ENCODE results near the gene IFNL4. TPM values are rescaled to one million over a fixed set of nuclear protein-coding genes. Genes with fewer than 3 reads are reported as not detected.

Gene IFNL4
- total RNA-seq, 1 donor from 2014 or later = not detected

DNA sequence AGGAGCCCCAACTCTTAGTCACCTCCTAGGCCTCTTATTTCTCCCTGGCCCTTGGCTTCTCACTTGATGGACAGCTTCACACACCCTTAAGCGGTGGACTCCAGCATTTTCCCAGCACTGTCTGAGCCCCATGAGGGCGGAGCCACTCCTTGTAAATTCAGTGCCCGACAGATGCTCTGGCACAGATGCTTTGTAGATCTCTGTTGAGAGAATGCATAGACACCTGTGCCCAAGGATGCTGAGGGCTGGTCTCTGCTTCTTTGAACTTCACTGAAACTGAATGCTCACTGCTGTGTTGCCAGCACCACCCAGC lies 47.9 kb downstream of the IFNL4 start:
- intact Hi-C loops (cut with micrococcal nuclease) = no loop called here
- ATAC-seq (no peak), DNase-seq (no peak)

DNA sequence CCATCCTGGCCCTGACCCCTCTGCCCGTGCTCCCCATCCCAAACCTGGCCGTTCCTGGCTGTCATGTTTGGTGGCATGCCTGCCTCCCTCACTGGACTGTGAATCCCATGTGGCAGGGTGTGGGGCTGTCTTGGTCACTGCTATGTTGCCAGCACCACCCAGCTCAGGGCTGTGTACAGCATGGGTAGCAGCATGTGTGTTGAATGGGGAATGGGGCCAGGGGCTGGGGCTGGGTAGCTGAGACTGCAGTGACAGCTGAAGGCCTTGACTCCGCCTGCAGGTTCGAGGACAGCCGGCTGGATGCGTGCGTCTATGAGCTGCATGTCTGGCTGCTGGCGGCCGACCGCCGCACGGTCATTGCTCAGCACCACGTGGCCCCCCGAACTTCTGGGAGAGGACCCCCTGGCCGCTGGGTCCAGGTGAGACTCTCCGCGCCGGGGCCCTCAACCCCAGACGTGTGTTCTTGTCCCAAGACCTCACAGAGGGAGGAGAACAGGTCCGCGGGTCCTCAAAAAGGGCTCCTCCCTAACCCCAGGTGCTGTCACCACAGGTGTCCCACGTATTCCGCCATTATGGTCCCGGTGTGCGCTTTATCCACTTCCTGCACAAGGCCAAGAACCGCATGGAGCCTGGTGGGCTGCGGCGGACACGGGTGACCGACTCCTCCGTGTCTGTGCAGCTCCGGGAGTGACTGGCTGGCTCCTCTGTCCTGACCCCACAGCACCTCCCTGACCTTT lies 48.4 kb downstream of the IFNL4 start:
- ATAC-seq (no peak), DNase-seq (no peak)
- intact Hi-C loops (cut with micrococcal nuclease) = no loop called here

- no peak for DNase-seq
- ATAC-seq = peak; percentile 57
- intact Hi-C loops (cut with micrococcal nuclease) = no loop called here
Observed at GRCh38 chr19:39199025-39199424, 49.6 kb downstream of the IFNL4 start.

DNA sequence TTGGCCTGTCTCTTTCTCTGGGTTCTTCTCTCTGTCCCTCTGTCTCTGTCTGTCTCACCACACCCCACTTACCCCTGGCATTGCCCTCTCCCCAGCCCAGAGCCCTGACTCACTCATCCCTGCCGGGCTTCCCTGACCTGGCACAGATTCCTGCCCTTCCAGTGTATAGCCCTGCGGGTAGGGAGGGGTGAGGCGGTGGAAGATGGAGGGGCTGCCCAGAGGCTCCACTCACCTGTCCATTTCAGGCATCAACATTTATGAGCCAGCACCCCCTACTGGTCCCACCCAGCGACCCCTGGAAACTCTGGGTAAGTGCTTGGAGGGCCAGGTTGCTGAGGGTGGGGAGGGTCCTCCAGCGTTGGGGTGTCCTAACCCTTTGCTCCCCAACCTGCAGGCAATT lies 50.8 kb downstream of the IFNL4 start:
- ATAC-seq = no peak
- intact Hi-C loops (cut with micrococcal nuclease) = no loop called here
- no peak for DNase-seq

GRCh38 chr19:39196860-39197562 lies 51.6 kb downstream of the IFNL4 start, which contains the start of gene NCCRP1:
Gene NCCRP1, plus strand, starts transcription at chr19:39196964. Its CDS starts 19 bp downstream, at chr19:39196983.
- intact Hi-C loops (cut with micrococcal nuclease) = no loop called here

DNA sequence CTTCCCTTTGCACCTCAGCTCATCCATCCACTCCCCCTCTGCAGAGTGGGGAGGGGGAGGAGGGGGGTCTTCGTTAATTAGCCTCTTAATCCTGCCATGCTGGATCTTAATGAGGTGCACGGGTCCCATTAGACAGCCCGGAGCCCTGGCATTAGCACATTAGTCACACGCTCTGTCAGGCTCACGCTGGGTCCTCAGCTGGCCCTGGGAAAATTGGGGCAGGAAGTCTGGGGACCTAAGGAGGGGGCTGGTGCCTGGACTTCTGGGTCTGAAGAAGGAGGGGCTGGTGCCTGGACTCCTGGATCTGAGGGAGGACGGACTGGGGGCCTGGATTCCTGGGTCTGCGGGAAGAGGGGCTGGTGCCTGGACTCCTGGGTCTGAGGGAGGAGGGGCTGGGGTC lies 52.3 kb downstream of the IFNL4 start:
- DNase-seq (no peak), ATAC-seq (no peak)
- intact Hi-C loops (cut with micrococcal nuclease) = no loop called here

More at GRCh38 chr19:39196860-39197562, 51.6 kb downstream of the IFNL4 start, which contains the start of gene NCCRP1:
- DNase-seq (no peak), ATAC-seq (no peak)

Other genes starting within 250 kb of the IFNL4 start
- 9.7 TPM for gene FBXO27, start 216.3 kb downstream of the IFNL4 start, total RNA-seq
- not detected for gene ACP7, start 164.5 kb downstream of the IFNL4 start, total RNA-seq
- 17.4 TPM for gene PAK4, start 123.1 kb downstream of the IFNL4 start, total RNA-seq
- gene NCCRP1, start 51.9 kb downstream of the IFNL4 start, total RNA-seq = not detected
- gene SYCN, start 44.6 kb downstream of the IFNL4 start, total RNA-seq = not detected
- not detected for gene IFNL3, start 3.9 kb downstream of the IFNL4 start, total RNA-seq
- gene IFNL2, start 19.5 kb upstream of the IFNL4 start, total RNA-seq = not detected
- gene IFNL1, start 47.6 kb upstream of the IFNL4 start, total RNA-seq = not detected
- 0.35 TPM for gene LRFN1, start 72.0 kb upstream of the IFNL4 start, total RNA-seq
- 18.5 TPM for gene GMFG, start 87.2 kb upstream of the IFNL4 start, total RNA-seq
- gene SAMD4B, start 93.6 kb upstream of the IFNL4 start, total RNA-seq = 50.7 TPM
- 34.8 TPM for gene PAF1, start 142.2 kb upstream of the IFNL4 start, total RNA-seq
- gene MED29, start 142.5 kb upstream of the IFNL4 start, total RNA-seq = 22.2 TPM
- gene ZFP36, start 158.0 kb upstream of the IFNL4 start, total RNA-seq = 53.0 TPM
- gene PLEKHG2, start 163.8 kb upstream of the IFNL4 start, total RNA-seq = 11.6 TPM
- gene RPS16, start 187.1 kb upstream of the IFNL4 start, total RNA-seq = 1,154 TPM
- 85.8 TPM for gene SUPT5H, start 196.7 kb upstream of the IFNL4 start, total RNA-seq
- 75.3 TPM for gene TIMM50, start 232.0 kb upstream of the IFNL4 start, total RNA-seq

All from left ventricle myocardium superior (tissue), 1 donor.